ENCODE measurements around the gene NEDD8.

NEDD8 gene

GRCh38 chr14:24270537-24271133, 38.5 kb upstream of the NEDD8 start:
- H3K9me3 Mint-ChIP-seq, result no peaks in the 10 kb centered on the region
- peak overlapping the region; percentile 90 for H3K4me3 Mint-ChIP-seq
- DNase-seq (ENCODE audit: low spot score in 2 of 2), result no peak
- ATAC-seq (ENCODE audit: low read depth), result no peak
- peaks cover 18% of the 10 kb centered on the region for H3K36me3 Mint-ChIP-seq
- H3K27ac Mint-ChIP-seq, result peak overlapping the region; percentile 99
- H3K4me1 Mint-ChIP-seq, result peaks cover 31% of the 10 kb centered on the region
- H3K27me3 Mint-ChIP-seq, result no peaks in the 10 kb centered on the region

- Mint-ChIP-seq H3K9me3 (no peaks in the 10 kb centered on the region), H3K27ac (no peak overlapping the region), H3K4me1 (peaks cover 31% of the 10 kb centered on the region), H3K4me3 (peak overlapping the region; percentile 90), H3K27me3 (no peaks in the 10 kb centered on the region), H3K36me3 (peaks cover 18% of the 10 kb centered on the region)
- ATAC-seq (ENCODE audit: low read depth) (no peak), DNase-seq (ENCODE audit: low spot score in 2 of 2) (no peak)
Measured at GRCh38 chr14:24269910-24270536, 37.9 kb upstream of the NEDD8 start.

GRCh38 chr14:24269368-24269767, 37.2 kb upstream of the NEDD8 start:
- DNase-seq (ENCODE audit: low spot score in 2 of 2) (no peak), ATAC-seq (ENCODE audit: low read depth) (no peak)
- Mint-ChIP-seq H3K4me1 (peaks cover 31% of the 10 kb centered on the region), H3K36me3 (peaks cover 18% of the 10 kb centered on the region), H3K27me3 (no peaks in the 10 kb centered on the region), H3K9me3 (no peaks in the 10 kb centered on the region), H3K4me3 (peak overlapping the region; percentile 49), H3K27ac (no peak overlapping the region)

GRCh38 chr14:24268225-24268624, 36.1 kb upstream of the NEDD8 start:
- H3K27me3 Mint-ChIP-seq, result no peaks in the 10 kb centered on the region
- DNase-seq (ENCODE audit: low spot score in 2 of 2) (no peak), ATAC-seq (ENCODE audit: low read depth) (no peak)
- peaks cover 24% of the 10 kb centered on the region for H3K4me1 Mint-ChIP-seq
- peaks cover 18% of the 10 kb centered on the region for H3K36me3 Mint-ChIP-seq
- no peak overlapping the region for H3K27ac Mint-ChIP-seq
- H3K4me3 Mint-ChIP-seq, result no peak overlapping the region
- H3K9me3 Mint-ChIP-seq, result no peaks in the 10 kb centered on the region

GRCh38 chr14:24267516-24267915, 35.3 kb upstream of the NEDD8 start:
- H3K4me3 Mint-ChIP-seq, result no peak overlapping the region
- peak overlapping the region; percentile 41 for H3K27ac Mint-ChIP-seq
- peaks cover 18% of the 10 kb centered on the region for H3K36me3 Mint-ChIP-seq
- DNase-seq (ENCODE audit: low spot score in 2 of 2) (no peak), ATAC-seq (ENCODE audit: low read depth) (no peak)
- no peaks in the 10 kb centered on the region for H3K27me3 Mint-ChIP-seq
- peaks cover 19% of the 10 kb centered on the region for H3K4me1 Mint-ChIP-seq
- no peaks in the 10 kb centered on the region for H3K9me3 Mint-ChIP-seq

GRCh38 chr14:24266344-24267244, 34.4 kb upstream of the NEDD8 start:
- H3K4me1 Mint-ChIP-seq, result peaks cover 12% of the 10 kb centered on the region
- H3K36me3 Mint-ChIP-seq, result peaks cover 18% of the 10 kb centered on the region
- no peak overlapping the region for H3K4me3 Mint-ChIP-seq
- ATAC-seq (ENCODE audit: low read depth), result no peak
- no peaks in the 10 kb centered on the region for H3K27me3 Mint-ChIP-seq
- H3K27ac Mint-ChIP-seq, result peak overlapping the region; percentile 41
- H3K9me3 Mint-ChIP-seq, result no peaks in the 10 kb centered on the region
- DNase-seq (ENCODE audit: low spot score in 2 of 2), result no peak

- no peaks in the 10 kb centered on the region for H3K9me3 Mint-ChIP-seq
- peaks cover 6% of the 10 kb centered on the region for H3K4me1 Mint-ChIP-seq
- no peak overlapping the region for H3K4me3 Mint-ChIP-seq
- DNase-seq (ENCODE audit: low spot score in 2 of 2) (no peak), ATAC-seq (ENCODE audit: low read depth) (no peak)
- H3K36me3 Mint-ChIP-seq, result peaks cover 16% of the 10 kb centered on the region
- no peak overlapping the region for H3K27ac Mint-ChIP-seq
- H3K27me3 Mint-ChIP-seq, result no peaks in the 10 kb centered on the region
Measured at GRCh38 chr14:24264298-24264697, 32.1 kb upstream of the NEDD8 start.

GRCh38 chr14:24263848-24264247, 31.7 kb upstream of the NEDD8 start:
- Mint-ChIP-seq H3K9me3 (no peaks in the 10 kb centered on the region), H3K36me3 (peaks cover 16% of the 10 kb centered on the region), H3K4me3 (no peak overlapping the region), H3K4me1 (peaks cover 6% of the 10 kb centered on the region), H3K27me3 (no peaks in the 10 kb centered on the region), H3K27ac (no peak overlapping the region)
- no peak for ATAC-seq (ENCODE audit: low read depth)
- no peak for DNase-seq (ENCODE audit: low spot score in 2 of 2)

- Mint-ChIP-seq H3K36me3 (peaks cover 13% of the 10 kb centered on the region), H3K27me3 (no peaks in the 10 kb centered on the region), H3K4me3 (no peak within 1 kb of the TSS), H3K27ac (no peak within 1 kb of the TSS), H3K4me1 (peaks cover 6% of the 10 kb centered on the region), H3K9me3 (no peaks in the 10 kb centered on the region)
- no peak for ATAC-seq (ENCODE audit: low read depth)
- no peak for DNase-seq (ENCODE audit: low spot score in 2 of 2)
Measured at GRCh38 chr14:24262821-24263733, 30.9 kb upstream of the NEDD8 start, which contains the start of gene TGM1. Gene TGM1, minus strand, starts transcription at chr14:24263177. Its CDS starts 825 bp downstream, at chr14:24262352.

GRCh38 chr14:24261969-24262327, 29.8 kb upstream of the NEDD8 start:
- Mint-ChIP-seq H3K36me3 (peaks cover 11% of the 10 kb centered on the region), H3K27me3 (no peaks in the 10 kb centered on the region), H3K9me3 (no peaks in the 10 kb centered on the region), H3K4me1 (peaks cover under 1% of the 10 kb centered on the region), H3K27ac (no peak overlapping the region), H3K4me3 (no peak overlapping the region)
- DNase-seq (ENCODE audit: low spot score in 2 of 2), result no peak
- ATAC-seq (ENCODE audit: low read depth), result no peak

- Mint-ChIP-seq H3K36me3 (peaks cover 6% of the 10 kb centered on the region), H3K27me3 (no peaks in the 10 kb centered on the region), H3K27ac (no peak overlapping the region), H3K9me3 (no peaks in the 10 kb centered on the region), H3K4me1 (no peaks in the 10 kb centered on the region), H3K4me3 (no peak overlapping the region)
- no peak for ATAC-seq (ENCODE audit: low read depth)
- DNase-seq (ENCODE audit: low spot score in 2 of 2), result no peak
Measured at GRCh38 chr14:24261256-24261968, 29.2 kb upstream of the NEDD8 start.

GRCh38 chr14:24260780-24261157, 28.6 kb upstream of the NEDD8 start:
- DNase-seq (ENCODE audit: low spot score in 2 of 2), result no peak
- Mint-ChIP-seq H3K9me3 (no peaks in the 10 kb centered on the region), H3K4me3 (no peak overlapping the region), H3K4me1 (no peaks in the 10 kb centered on the region), H3K27me3 (no peaks in the 10 kb centered on the region), H3K36me3 (peaks cover 3% of the 10 kb centered on the region), H3K27ac (no peak overlapping the region)
- no peak for ATAC-seq (ENCODE audit: low read depth)

All from memory B cell (primary cell).